GM04503 (cell line): Measurements from ENCODE around the gene HDGF.

Experiments used
- DNase-seq: peaks from one replicate; pipeline ENCODE4 v3.0.0-alpha.2; 2012; ENCODE audit warnings: low read depth

Gene HDGF

GRCh38 chr1:156746728-156747631 is 4.5 kb downstream of the HDGF start:
- peak; percentile 87 for DNase-seq

- no peak for DNase-seq
These were observed 5.1 kb downstream of the HDGF start for GRCh38 chr1:156746406-156746727.

DNA sequence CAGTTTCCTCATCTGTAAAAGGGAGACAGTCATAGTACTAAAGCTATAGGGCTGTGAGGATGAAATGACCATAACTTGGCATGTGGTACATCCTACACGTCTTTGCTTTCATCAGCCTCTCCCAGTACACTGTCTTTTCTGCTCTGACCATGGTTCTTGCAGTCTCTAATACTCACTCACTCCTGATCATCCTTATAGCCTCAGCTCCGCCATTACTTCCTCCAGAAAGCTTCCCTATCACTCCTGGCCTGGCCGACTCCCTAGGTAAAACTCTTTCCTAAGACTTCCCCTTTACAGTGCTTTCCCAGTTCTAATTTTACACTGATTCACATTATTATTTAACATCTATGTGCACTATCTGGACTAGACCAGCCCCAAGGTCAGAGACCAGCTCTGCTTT is 5.6 kb downstream of the HDGF start:
- no peak for DNase-seq

DNA sequence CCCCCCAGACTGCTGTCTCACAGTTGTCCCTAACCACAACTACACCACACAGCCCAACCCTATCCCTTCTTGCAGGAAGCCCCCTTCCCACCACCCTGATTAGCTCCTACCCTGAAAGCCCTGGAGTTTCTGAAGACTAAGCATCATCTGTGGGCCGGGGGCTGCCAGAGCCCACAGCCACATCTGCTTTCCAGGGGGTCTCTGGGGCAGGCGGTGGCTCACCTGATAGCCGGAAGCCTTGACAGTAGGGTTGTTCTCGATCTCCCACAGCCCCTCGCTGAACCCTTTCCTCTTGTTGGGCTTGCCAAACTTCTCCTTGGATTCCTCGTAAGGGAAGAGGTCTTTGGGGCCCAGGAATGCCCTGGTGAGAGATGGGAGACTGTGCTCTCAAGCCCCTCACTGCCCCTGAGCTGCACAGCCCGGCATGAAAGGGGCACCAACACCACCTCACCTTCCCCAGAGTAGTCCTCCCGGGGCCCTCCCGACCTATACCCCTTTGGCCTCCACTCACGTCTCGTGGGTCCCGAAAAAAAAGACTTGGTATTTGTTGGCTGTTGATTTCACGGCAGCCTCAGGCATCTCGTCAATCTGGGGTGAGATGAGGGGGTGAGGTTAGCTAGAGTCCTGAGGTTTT is 6.6 kb downstream of the HDGF start:
- DNase-seq, result no peak

GRCh38 chr1:156744344-156744743 is 7.1 kb downstream of the HDGF start:
- DNase-seq, result no peak

DNA sequence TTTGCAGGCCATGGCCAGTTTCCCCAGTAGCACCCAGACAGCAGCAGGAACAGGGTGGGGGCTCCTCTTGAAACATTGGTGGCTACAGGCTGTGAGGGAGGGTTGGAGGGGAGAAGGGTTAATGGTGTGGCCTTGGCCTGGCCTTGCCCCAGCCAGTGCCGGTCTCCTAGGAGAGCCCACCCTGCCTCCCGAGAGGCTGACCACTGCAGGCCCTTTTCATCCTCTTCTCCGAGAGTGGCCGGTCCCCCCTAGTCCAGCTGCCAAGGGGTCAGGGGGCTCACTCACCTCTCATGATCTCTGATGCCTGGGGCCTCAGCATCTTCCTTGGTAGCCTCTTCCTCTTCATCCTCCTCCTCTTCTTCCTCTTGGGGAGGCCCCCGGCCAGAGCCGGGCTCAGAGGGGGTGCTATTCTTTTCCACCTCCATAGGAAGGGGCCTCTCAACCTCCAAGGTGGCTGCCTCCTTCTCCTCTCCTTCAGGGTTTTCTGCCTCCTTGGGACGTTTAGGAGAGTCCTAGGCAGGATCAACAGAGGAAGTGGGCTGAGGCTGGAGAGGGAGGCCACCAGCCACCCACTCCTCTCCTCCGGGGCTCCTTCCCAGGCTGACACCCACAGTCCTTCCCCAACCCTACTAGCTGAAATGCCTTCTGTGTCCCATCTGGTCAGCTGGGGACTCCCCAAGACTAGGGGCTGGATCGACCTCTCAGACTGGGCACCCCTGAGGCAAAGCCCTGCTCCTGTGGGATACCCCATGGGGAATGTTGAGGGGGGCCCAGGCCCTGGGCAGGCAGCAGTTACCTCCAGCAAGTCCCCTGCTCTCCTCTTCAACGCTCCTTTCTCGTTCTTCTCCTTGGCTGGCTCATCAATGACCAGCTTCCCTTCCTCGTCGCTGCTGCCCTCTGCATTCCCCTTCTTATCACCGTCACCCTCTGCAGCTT is 7.8 kb downstream of the HDGF start:
- no peak for DNase-seq

GRCh38 chr1:156742801-156743200 is 8.7 kb downstream of the HDGF start:
- no peak for DNase-seq

DNA sequence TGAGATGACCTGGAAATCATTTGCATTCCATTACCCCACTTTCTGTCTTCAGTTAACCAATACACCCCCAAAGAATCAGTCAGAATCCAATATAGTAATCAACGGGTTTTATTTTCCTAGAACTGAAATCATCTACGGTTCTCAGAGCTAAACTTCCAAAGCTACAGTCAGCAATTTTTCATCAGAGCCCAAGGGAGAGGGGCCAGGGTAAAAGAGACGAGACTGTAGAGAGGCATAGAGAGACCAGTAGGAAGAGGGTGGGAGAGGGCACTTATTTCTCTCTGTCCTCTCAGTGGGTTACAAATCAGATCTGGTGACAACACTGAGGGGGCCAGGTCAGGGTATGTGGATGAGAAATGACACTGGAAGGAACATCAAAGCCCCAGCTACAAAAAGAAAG is 9.5 kb downstream of the HDGF start:
- no peak for DNase-seq

GRCh38 chr1:156741481-156741983 is 9.9 kb downstream of the HDGF start:
- no peak for DNase-seq

GRCh38 chr1:156740741-156741480 is 10.6 kb downstream of the HDGF start, which contains the start of gene MRPL24:
MRPL24 (minus strand) TSS chr1:156741088; CDS start chr1:156738704, 2,384 bp downstream.
- DNase-seq, result peak; percentile 99

- DNase-seq, result no peak
These were observed 11.2 kb downstream of the HDGF start for GRCh38 chr1:156740237-156740740.

- DNase-seq, result no peak
These were observed 12.6 kb downstream of the HDGF start for GRCh38 chr1:156738916-156739315.

- DNase-seq, result no peak
These were observed 13.1 kb downstream of the HDGF start for GRCh38 chr1:156738407-156738806.

DNA sequence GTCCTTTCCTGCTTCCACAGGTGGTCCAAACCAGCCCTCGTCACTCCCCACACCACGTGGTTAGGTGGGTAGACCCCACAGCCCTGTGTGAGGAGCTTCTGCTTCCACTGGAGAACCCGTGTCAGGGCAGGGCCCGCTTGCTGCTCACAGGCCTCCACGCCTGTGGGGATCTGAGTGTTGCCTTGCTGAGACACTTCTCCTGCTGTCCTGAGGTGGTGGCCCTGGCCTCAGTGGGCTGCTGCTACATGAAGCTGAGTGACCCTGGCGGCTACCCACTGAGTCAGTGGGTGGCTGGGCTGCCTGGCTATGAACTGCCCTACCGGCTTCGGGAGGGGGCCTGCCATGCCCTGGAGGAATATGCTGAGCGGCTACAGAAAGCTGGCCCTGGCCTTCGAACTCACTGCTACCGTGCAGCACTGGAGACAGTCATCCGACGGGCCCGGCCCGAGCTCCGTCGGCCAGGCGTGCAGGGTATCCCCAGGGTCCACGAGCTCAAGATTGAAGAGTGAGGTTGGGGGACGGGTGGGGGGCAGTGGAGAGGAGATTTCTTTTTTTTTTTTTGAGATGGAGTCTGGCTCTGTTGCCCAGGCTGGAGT is 17.4 kb downstream of the HDGF start:
- DNase-seq, result no peak

DNA sequence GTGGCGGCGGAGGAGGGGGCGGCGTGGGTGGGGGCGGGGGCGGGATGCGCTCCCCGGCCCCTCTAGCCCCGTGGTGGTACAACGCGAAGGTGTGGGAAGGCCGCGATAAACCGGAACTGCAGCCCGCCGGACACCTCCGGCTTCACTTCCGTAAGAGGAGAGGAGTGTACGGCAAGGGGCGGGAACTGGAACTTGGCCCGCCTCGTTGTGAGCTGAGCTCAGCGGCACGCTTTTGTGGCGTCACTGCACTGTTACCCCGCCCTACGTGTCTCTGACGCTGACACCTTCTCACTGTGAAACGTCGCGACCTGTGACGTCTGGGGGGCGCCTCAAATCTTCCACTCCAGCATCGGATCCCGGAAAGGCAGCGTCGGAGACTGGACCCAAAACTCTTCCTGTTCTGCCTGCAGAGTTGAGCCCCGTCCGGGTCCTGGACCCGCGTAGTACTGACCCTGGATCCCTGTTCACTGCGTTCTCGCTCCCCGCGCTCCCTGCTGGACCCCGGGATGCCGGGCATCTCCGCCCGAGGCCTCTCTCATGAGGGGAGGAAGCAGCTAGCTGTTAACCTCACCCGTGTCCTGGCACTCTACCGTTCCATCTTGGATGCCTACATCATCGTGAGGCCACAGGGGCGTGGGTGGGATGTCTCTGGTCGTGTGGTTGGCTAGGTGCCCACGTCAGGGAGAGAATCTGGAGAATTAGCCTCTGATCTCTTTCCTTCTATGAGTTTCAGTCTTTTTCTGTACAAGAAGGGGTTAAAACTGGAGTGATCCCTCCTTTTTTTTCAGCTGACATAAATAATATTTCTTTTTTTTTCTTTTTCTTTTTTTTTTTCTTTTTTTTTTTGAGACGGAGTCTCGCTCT is 22.6 kb downstream of the HDGF start, which contains the start of gene ISG20L2:
Gene ISG20L2 (minus strand): TSS at position 168 of the 864 bp plus-strand sequence. CDS start 1,114 bp downstream, outside the sequence.
- peak; percentile 85 for DNase-seq

DNA sequence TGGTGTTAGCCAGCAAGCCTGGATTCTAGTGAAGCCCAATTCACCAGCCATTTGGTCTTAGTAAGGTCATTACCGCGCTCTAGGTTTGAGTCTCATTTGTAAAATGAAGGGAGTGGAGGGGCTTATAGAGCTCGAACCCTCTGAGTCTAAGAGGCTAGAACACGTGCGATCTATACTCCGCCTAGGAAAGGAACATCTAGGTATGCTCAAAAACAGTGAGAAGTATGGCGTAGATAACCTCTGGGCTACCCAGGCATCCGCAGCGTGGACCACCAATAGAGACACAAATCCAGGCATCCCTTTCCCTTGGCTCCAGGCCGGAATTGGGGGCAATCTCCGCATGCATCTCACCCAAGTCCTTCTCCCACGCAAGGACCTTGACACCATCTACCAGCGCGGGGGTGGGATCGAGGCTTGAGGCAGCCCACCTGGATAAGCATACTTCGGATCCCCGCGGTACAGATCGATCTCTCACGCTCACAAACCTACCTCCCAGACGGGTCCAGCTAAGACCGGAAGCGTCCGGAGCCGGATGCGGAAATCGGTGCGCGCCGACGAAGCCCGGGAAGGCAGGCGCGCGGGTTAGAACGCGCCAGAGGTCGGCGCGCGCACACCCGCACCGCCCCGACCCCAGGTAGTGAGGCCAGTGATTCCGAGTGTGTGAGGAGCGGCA is 23.4 kb downstream of the HDGF start, which contains the start of gene METTL25B:
Gene METTL25B (plus strand): TSS at position 544 of the 673 bp plus-strand sequence. CDS start 636 bp downstream, outside the sequence.
- DNase-seq, result no peak

- DNase-seq, result no peak
These were observed 24.0 kb downstream of the HDGF start for GRCh38 chr1:156727492-156727891.

- no peak for DNase-seq
These were observed 24.8 kb downstream of the HDGF start for GRCh38 chr1:156726549-156727226.
